ACC112 (cell line): ENCODE data around the gene ZBTB37.
"Not testable (repeated sequence)": the region's sequence is repeated elsewhere in the genome, so short reads cannot be mapped to it uniquely, and the experiment has no call there.

Experiments
- H2AFZ ChIP-seq: fragments of 200-600 bp; sonication (generic); one replicate; pipeline ENCODE4 v1.6.0; 2017; ENCODE audit warnings: antibody characterized with exemption, low read length; ENCODE audit not compliant: unreplicated experiment
- H3K27ac ChIP-seq: fragments of 200-600 bp; sonication (generic); 2 replicates; pipeline ENCODE4 v1.5.1; 2014; ENCODE audit warnings: low read depth, mild to moderate bottlenecking, antibody characterized with exemption, low read length, moderate library complexity
- H3K27me3 ChIP-seq: fragments of 200-600 bp; sonication (generic); 2 replicates; pipeline ENCODE4 v1.6.1; 2014; ENCODE audit warnings: mild to moderate bottlenecking, antibody characterized with exemption, low read length, moderate library complexity, mixed read lengths; ENCODE audit not compliant: insufficient read depth
- H3K36me3 ChIP-seq: fragments of 200-600 bp; sonication (generic); 2 replicates; pipeline ENCODE4 v1.6.1; 2016; ENCODE audit warnings: mild to moderate bottlenecking, antibody characterized with exemption, low read length, moderate library complexity, mixed read lengths; ENCODE audit not compliant: insufficient read depth
- H3K4me1 ChIP-seq: fragments of 200-600 bp; sonication (generic); one replicate; pipeline ENCODE4 v1.6.1; 2016; ENCODE audit warnings: low read length, mixed read lengths; ENCODE audit not compliant: insufficient read depth, unreplicated experiment, control insufficient read depth
- H3K4me3 ChIP-seq: fragments of 200-600 bp; sonication (generic); 2 replicates; pipeline ENCODE4 v1.5.1; 2014; ENCODE audit warnings: mild to moderate bottlenecking, low read depth, low read length
- H3K79me2 ChIP-seq: fragments of 200-600 bp; sonication (generic); one replicate; pipeline ENCODE4 v1.6.0; 2016; ENCODE audit warnings: low read length; ENCODE audit not compliant: control insufficient read depth, unreplicated experiment, insufficient read depth

ZBTB37 gene

DNA sequence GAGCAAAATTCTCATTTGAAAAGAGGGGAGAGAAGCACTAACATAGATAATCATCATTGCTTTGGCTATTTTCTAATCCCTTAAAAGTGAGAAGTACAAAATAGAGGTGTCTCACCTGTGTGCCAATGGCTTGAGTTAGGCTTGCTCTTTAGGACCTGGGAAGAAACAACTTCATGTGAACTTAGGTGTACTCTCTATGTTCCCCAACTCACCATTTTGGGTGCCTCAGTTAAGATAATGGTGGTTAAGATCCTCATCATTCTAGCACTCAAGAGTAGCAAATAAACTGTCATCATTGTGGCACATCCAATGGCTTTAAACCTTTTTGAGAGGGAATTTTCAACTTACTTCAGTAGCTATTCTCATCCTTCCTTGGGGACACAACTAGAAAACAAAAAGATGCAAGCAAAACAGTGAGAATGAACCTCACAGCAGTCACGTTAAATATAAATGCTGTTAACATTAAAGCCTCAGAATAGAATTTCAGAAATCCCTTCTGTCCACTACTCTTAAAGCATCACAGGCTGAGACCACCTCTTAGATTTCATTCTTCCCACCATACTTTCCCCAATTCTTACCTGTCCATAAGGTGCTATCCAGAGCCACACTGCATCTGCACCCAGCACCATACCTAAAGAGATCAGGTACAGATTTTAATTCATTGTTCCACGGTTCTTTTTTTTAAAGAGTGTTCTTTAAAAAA lies 1.6 kb upstream of the ZBTB37 start:
- H3K36me3 ChIP-seq = peaks cover 47% of the 10 kb centered on the region
- peak overlapping the region; percentile 66 for H3K27ac ChIP-seq
- H2AFZ ChIP-seq = no peak overlapping the region
- H3K27me3 ChIP-seq = no peaks in the 10 kb centered on the region
- H3K4me1 ChIP-seq = peaks cover 18% of the 10 kb centered on the region
- H3K4me3 ChIP-seq = peak overlapping the region; percentile 89
- peaks cover 37% of the 10 kb centered on the region for H3K79me2 ChIP-seq

DNA sequence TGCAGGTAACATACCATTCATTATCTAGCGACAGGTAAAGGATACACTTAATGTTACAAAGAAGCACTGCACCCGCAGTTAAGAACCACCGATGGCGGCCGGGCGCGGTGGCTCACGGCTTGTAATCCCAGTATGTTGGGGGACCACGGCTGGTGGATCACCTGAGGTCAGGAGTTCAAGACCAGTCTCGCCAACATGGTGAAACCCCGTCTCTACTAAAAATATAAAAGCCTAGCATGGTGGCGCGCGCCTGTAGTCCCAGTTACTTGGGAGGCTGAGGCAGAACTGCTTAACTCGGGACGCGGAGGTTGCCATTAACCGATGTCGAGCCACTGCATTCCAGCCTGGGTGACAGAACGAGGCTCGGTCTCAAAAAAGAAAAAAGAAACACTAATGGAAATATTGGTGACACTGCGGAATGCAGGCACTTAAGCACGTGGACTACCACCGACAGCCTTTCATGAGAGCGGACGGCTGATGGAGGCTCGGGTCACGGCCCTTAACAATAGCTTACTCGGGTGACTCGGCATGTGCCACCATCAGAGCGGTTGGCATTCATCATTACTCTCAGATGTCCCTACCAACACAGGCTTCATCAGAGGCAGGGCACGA lies 933 bp upstream of the ZBTB37 start:
- H3K27ac ChIP-seq = peak overlapping the region; percentile 66
- H3K27me3 ChIP-seq = no peaks in the 10 kb centered on the region
- H2AFZ ChIP-seq = no peak overlapping the region
- peaks cover 18% of the 10 kb centered on the region for H3K4me1 ChIP-seq
- H3K36me3 ChIP-seq = peaks cover 47% of the 10 kb centered on the region
- H3K4me3 ChIP-seq = peak overlapping the region; percentile 89
- peaks cover 37% of the 10 kb centered on the region for H3K79me2 ChIP-seq

DNA sequence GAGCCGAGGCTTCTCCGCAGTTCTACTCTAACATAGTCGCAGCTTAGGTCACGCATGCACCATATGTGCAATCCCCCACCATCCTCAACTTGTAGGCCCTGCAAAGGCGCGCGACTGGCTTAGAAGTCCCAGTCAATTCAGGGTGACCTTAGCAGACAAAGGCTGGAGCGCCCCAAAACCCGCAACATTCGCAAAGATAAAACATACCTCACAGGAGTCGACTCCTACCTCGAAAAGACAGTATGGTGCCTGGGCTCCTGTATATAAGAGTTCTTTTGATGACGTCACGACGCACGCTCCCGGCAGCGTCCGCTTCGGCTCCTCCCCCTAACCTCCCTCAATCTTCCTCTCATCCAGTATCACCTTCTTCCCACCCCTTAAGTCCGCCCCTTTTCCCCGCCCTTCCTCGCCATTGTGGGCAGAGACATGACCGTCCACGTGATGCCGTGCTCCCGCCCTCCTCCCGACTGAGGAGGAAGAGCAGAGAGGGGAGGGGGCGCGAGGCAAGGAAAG lies 371 bp upstream of the ZBTB37 start, which contains the start of gene GAS5:
TSS of gene GAS5 (minus strand) at position 237 of the 513 bp plus-strand sequence.
- Histone ChIP-seq H3K27ac (peak within 1 kb of the TSS; percentile 66), H3K27me3 (no peaks in the 10 kb centered on the region), H2AFZ (peak within 1 kb of the TSS; percentile 49), H3K4me1 (peaks cover 18% of the 10 kb centered on the region), H3K4me3 (peak within 1 kb of the TSS; percentile 89), H3K79me2 (peaks cover 37% of the 10 kb centered on the region), H3K36me3 (peaks cover 46% of the 10 kb centered on the region)

DNA sequence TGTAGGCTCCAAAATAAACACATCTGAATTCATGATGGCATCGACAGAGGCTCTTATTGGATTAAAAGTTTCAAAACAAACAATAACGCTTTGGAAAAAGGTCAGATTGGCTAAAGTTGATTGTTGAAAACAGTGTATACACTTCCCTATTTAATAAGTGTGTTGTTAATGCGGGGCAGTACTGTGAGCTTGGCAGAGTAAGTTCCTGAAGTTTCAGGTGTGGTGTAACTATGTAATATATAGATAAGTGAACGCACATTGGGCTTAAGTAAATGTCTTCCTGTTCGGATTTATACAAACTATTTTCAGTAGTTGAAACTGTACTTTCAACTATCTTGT lies 810 bp downstream of the ZBTB37 start:
- Histone ChIP-seq H3K79me2 (peaks cover 37% of the 10 kb centered on the region), H3K36me3 (peaks cover 35% of the 10 kb centered on the region)

GRCh38 chr1:173870252-173871075 lies 2.3 kb downstream of the ZBTB37 start:
- Histone ChIP-seq H3K36me3 (peaks cover 20% of the 10 kb centered on the region), H3K27me3 (no peaks in the 10 kb centered on the region), H2AFZ (no peak overlapping the region), H3K4me1 (peaks cover 4% of the 10 kb centered on the region), H3K4me3 (no peak overlapping the region), H3K79me2 (peaks cover 24% of the 10 kb centered on the region), H3K27ac (no peak overlapping the region)

More for the DNA sequence above, 810 bp downstream of the ZBTB37 start:
- H2AFZ ChIP-seq = peak overlapping the region; percentile 49
- H3K4me1 ChIP-seq = peaks cover 17% of the 10 kb centered on the region
- H3K4me3 ChIP-seq = peak overlapping the region; percentile 89
- H3K27me3 ChIP-seq = no peaks in the 10 kb centered on the region
- peak overlapping the region; percentile 66 for H3K27ac ChIP-seq

DNA sequence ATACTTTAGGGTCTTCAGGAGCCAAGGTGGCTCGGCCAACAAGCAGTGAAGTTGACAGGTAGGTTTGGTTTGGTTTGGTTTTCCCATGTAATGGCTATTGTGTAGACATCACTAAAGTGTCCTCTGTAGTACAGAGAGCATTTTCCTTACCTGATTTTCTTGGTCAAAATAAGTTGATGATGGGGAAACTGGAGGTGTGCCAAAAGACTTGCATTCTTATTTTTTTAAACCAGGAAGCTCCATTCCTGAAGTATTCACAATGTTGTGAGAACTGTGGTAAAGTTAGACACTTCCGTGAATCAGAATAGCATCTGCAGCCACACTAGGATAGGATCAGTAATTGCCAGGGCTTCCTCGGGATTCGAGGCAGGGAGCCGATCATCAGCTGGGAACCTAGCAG lies 2.9 kb downstream of the ZBTB37 start:
- Histone ChIP-seq H3K4me3 (no peak overlapping the region), H3K27ac (no peak overlapping the region), H2AFZ (no peak overlapping the region), H3K79me2 (peaks cover 17% of the 10 kb centered on the region), H3K4me1 (no peaks in the 10 kb centered on the region), H3K36me3 (peaks cover 14% of the 10 kb centered on the region), H3K27me3 (no peaks in the 10 kb centered on the region)

- Histone ChIP-seq H2AFZ (no peak overlapping the region), H3K36me3 (peaks cover 10% of the 10 kb centered on the region), H3K27me3 (no peaks in the 10 kb centered on the region), H3K4me3 (no peak overlapping the region), H3K79me2 (peaks cover 13% of the 10 kb centered on the region), H3K27ac (no peak overlapping the region), H3K4me1 (no peaks in the 10 kb centered on the region)
These were observed 3.3 kb downstream of the ZBTB37 start for GRCh38 chr1:173871500-173871899.

DNA sequence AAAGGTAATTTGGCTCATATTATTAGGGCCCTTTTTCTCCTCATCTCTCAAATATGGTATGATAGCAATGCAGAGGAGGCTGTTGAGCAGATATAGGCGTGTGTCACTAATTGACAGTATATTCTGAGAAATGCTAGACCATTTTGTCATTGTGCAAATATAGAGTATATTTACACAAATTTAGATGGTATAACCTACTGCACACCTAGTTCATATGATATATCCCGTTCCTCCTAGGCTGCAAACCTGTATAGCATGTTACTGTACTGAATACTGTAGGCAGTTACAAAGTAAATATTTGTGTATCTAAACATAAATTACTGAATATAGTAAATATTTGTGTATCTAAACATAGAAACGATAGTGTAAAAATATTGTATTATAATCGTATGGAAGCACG lies 8.6 kb downstream of the ZBTB37 start:
- no peak overlapping the region for H3K4me3 ChIP-seq
- no peaks in the 10 kb centered on the region for H3K27me3 ChIP-seq
- no peak overlapping the region for H2AFZ ChIP-seq
- no peaks in the 10 kb centered on the region; the same call in 1 of the 2 replicates for H3K36me3 ChIP-seq
- H3K79me2 ChIP-seq = no peaks in the 10 kb centered on the region
- H3K4me1 ChIP-seq = no peaks in the 10 kb centered on the region
- no peak overlapping the region for H3K27ac ChIP-seq

GRCh38 chr1:173878251-173878650 lies 10.1 kb downstream of the ZBTB37 start:
- no peaks in the 10 kb centered on the region for H3K4me1 ChIP-seq
- H3K4me3 ChIP-seq = no peak overlapping the region
- H3K27me3 ChIP-seq = no peaks in the 10 kb centered on the region
- H2AFZ ChIP-seq = no peak overlapping the region
- no peaks in the 10 kb centered on the region; the same call in 1 of the 2 replicates for H3K36me3 ChIP-seq
- H3K27ac ChIP-seq = no peak overlapping the region
- no peaks in the 10 kb centered on the region for H3K79me2 ChIP-seq

DNA sequence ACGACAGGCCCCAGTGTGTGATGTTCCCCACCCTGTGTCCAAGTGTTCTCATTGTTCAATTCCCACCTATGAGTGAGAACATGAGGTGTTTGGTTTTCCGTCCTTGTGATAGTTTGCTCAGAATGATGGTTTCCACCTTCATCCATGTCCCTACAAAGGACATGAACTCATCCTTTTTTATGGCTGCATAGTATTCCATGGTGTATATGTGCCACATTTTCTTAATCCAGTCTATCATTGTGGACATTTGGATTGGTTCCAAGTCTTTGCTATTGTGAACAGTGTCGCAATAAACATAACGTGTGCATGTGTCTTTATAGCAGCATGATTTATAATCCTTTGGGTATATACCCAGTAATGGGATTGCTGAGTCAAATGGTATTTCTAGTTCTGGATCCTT lies 12.9 kb downstream of the ZBTB37 start:
- not testable (repeated sequence) for H2AFZ ChIP-seq, H3K4me1 ChIP-seq, H3K27me3 ChIP-seq, H3K4me3 ChIP-seq, H3K36me3 ChIP-seq, H3K27ac ChIP-seq, H3K79me2 ChIP-seq
